ENCODE results near the gene CENPP.

Gene CENPP

DNA sequence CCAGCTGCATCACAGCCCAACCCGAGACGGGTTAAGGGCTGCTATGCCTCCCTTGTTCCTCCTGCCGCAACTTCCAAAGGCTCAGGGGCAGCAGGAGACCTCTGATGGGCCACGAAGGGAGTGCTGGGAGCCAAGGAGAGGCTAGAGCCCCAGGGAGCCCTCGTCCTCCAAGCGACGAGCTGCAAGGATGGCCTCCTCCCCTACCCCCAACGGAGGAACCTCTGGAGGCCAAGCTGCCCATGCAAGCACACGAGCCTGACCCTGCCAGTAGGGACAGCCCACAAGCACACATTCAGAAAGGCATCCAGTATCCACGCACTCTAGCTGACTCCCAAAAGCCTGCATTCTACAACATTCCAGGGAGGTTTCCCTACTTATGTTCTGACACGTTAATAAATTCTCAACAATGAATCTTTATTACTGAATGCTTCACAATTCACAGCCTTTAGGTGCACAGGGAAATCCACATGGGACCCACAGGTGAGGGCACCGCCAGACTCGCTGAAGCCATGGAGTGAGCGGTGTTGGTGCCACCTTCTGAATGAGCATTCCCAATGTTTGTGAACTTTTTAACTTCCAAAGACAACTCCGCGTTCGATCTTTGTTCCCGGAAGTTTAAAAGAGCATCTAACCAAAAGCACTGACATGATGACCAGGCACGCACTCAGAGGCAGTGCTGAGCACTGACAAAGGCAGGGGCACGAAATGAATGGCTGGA lies 315.5 kb downstream of the CENPP start:
- TF ChIP-seq, protein P1, sequence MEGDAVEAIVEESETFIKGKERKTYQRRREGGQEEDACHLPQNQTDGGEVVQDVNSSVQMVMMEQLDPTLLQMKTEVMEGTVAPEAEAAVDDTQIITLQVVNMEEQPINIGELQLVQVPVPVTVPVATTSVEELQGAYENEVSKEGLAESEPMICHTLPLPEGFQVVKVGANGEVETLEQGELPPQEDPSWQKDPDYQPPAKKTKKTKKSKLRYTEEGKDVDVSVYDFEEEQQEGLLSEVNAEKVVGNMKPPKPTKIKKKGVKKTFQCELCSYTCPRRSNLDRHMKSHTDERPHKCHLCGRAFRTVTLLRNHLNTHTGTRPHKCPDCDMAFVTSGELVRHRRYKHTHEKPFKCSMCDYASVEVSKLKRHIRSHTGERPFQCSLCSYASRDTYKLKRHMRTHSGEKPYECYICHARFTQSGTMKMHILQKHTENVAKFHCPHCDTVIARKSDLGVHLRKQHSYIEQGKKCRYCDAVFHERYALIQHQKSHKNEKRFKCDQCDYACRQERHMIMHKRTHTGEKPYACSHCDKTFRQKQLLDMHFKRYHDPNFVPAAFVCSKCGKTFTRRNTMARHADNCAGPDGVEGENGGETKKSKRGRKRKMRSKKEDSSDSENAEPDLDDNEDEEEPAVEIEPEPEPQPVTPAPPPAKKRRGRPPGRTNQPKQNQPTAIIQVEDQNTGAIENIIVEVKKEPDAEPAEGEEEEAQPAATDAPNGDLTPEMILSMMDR (conservative IDR thresholded peaks at IDR 0.05; ENCODE audit: low read depth): no peak
- CTCF ChIA-PET: no interaction called here
- H3K27ac ChIP-seq: peak overlapping the region; percentile 48
- POLR2A ChIA-PET (ENCODE audit: low non-redundant PET): no interaction called here
- DNase-seq (ENCODE audit: low spot score): no peak

DNA sequence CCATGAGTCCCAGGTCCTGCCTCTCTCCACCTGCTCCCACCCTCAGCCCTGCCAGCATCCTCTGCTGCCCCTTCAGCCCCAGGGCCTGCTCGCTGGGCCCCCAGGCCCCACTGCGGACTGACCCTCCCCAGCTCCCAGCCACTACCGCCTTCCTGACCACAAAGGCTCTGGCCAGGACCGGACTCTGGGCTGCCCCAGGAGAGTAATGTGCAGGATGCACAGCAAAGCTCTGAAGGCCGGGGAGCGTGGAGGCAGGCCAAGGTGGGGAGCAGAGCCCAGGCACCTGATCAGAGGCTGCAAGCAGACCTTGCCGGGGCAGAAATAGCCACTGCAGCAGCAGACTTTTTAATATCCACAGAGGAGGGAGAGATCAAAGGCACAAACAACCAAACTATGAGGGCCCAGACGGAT lies 316.3 kb downstream of the CENPP start:
- ChIA-PET CTCF (no interaction called here), POLR2A (ENCODE audit: low non-redundant PET) (no interaction called here)
- TF ChIP-seq, protein P1 (conservative IDR thresholded peaks at IDR 0.05; ENCODE audit: low read depth): no peak
- peak overlapping the region; percentile 48 for H3K27ac ChIP-seq
- no peak for DNase-seq (ENCODE audit: low spot score)

DNA sequence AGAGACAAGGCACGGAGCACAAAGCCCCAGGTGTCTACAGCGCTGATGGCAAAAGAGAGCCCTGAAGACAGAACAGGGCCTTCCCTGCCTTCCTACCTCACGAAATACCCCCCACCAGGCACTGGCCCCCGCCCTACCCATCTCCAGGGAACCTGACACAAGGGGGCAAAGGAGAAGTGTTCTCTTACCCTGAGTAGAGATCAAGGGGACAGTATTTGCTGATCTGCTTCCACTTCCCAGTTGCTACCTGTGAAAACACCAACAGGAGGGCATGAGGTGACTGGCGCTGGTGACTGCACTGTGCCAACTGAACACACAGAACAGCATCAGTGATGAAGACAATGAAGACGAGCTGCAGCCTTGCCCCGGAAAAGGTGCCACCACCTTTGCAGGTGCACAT lies 316.8 kb downstream of the CENPP start:
- ChIA-PET CTCF (no interaction called here), POLR2A (ENCODE audit: low non-redundant PET) (no interaction called here)
- H3K27ac ChIP-seq: peak overlapping the region; percentile 48
- TF ChIP-seq, protein P1 (conservative IDR thresholded peaks at IDR 0.05; ENCODE audit: low read depth): no peak
- DNase-seq (ENCODE audit: low spot score): no peak

DNA sequence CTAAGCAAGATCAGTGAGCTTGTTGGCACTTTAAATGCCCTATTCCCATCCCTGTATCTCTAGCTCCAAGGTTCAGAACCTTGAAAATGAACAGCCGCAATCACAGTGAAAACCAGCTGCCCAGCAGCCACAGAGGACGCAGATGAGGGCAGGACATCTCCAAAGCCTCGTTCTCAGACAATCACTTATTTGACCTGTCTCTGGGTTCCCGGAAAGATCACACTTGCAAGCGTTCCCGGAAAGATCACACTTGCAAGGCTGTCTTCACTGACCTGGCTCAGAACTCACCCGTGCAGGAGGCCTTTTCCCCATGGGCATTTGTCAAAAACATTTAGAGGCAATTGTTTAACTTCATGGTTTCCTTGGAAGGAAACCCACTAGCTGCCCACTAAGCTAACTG lies 318.5 kb downstream of the CENPP start:
- ChIA-PET POLR2A (ENCODE audit: low non-redundant PET) (no interaction called here), CTCF (no interaction called here)
- DNase-seq (ENCODE audit: low spot score): no peak
- H3K27ac ChIP-seq: no peak overlapping the region
- TF ChIP-seq, protein P1 (conservative IDR thresholded peaks at IDR 0.05; ENCODE audit: low read depth): no peak

DNA sequence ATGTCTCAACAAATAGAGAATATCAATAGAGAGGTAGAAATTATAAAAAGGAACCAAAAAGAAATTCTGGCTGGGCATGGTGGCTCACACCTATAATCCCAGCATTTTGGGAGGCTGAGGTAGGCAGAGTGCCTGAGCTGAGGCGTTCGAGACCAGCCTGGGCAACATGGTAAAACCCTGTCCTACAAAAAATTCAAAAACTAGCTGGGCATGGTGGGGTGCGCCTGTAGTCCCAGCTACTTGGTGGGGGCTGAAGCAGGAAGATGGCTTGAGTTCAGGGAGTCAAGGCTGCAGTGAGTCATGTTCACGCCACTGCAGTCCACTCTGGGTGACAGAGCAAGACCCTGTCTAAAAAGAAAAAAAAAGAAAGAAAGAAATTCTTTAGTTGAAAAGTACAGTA lies 319.3 kb downstream of the CENPP start:
- ChIA-PET CTCF (interaction anchor here (0.7 kb wide), 1 partner anchor 169 kb away, joined by 3 read pairs; no protein-coding TSS in a partner anchor), POLR2A (ENCODE audit: low non-redundant PET) (no interaction called here)
- TF ChIP-seq, protein P1 (conservative IDR thresholded peaks at IDR 0.05; ENCODE audit: low read depth): no peak
- DNase-seq (ENCODE audit: low spot score): no peak
- H3K27ac ChIP-seq: no peak overlapping the region

DNA sequence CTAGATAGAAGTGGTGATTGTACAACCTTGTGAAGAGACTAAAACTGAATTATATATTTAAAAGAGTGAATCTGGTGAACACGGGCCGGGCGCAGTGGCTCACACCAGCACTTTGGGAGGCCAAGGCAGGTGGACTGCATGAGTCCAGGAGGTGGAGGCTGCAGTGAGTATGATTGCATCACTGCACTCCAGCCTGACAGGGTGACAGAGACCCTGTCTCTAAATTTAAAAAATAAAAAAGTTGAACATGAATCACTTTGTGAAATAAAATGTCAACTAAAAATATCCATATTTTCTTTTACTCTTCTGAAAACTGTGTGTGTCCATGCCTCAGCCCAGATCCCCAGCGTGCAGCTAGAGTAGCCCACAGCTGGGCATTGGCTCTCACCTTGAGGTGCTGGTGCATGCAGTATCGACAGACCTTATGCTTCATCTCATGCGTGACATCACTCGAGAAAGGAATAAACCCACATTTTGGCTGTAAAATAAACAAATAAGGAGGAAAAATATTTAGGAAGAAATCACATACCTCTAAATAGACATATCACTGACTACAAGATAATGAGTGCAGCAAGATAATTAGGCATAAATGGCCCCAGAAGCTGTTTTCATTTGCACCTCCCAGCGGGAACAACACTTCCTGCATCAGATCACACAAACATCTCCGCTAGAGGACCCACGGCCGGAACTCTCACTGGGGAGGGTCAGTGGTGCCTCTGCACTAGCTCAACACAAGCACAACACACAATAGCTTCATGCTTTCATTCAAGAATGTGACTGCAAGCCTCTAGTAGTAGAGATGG lies 322.1 kb downstream of the CENPP start:
- POLR2A ChIA-PET (ENCODE audit: low non-redundant PET): no interaction called here
- CTCF ChIA-PET: interaction anchor here (0.7 to 2.3 kb wide), 2 partner anchors 13 to 530 kb away, joined by 3 to 9 read pairs; no protein-coding TSS in a partner anchor

More for the DNA sequence above, 322.1 kb downstream of the CENPP start:
- no peak for DNase-seq (ENCODE audit: low spot score)
- TF ChIP-seq, protein P1 (conservative IDR thresholded peaks at IDR 0.05; ENCODE audit: low read depth): no peak
- peak overlapping the region; percentile 46 for H3K27ac ChIP-seq
